ENCODE measurements around the gene OTUD3. TPM values are rescaled to one million over a fixed set of nuclear protein-coding genes. Genes with fewer than 3 reads are reported as not detected.
"Not testable (repeated sequence)": the region's sequence is repeated elsewhere in the genome, so short reads cannot be mapped to it uniquely, and the experiment has no call there.

Gene OTUD3
- total RNA-seq, 1 donor from 2014 or later: 4.9 TPM

- H3K27me3 ChIP-seq: no peaks in the 10 kb centered on the region
- intact Hi-C loops (cut with DNase I): no loop called here
- TF ChIP-seq POLR2AphosphoS5 (IDR thresholded peaks at IDR 0.05; ENCODE audit: insufficient read depth in 1 of 2, low read depth in 1 of 2) (no peak), CTCF (IDR thresholded peaks at IDR 0.05) (no peak), POLR2A (IDR thresholded peaks at IDR 0.05) (no peak)
- no peak overlapping the region for H3K27ac ChIP-seq
- H3K36me3 ChIP-seq: no peaks in the 10 kb centered on the region
- H3K4me1 ChIP-seq: no peaks in the 10 kb centered on the region
- no peaks in the 10 kb centered on the region for H3K9me3 ChIP-seq
- H3K4me3 ChIP-seq: no peak overlapping the region
- no peak for DNase-seq (ENCODE audit: extremely low spot score in 2 of 2)
These were observed 20.2 kb upstream of the OTUD3 start for GRCh38 chr1:19861842-19862530.

GRCh38 chr1:19862944-19863343 lies 19.3 kb upstream of the OTUD3 start:
- no peak overlapping the region for H3K27ac ChIP-seq
- no peaks in the 10 kb centered on the region for H3K27me3 ChIP-seq
- H3K36me3 ChIP-seq: no peaks in the 10 kb centered on the region
- DNase-seq (ENCODE audit: extremely low spot score in 2 of 2): no peak
- TF ChIP-seq POLR2A (IDR thresholded peaks at IDR 0.05): no peak
- TF ChIP-seq CTCF (IDR thresholded peaks at IDR 0.05): no peak
- no peak for TF ChIP-seq POLR2AphosphoS5 (IDR thresholded peaks at IDR 0.05; ENCODE audit: insufficient read depth in 1 of 2, low read depth in 1 of 2)
- no peaks in the 10 kb centered on the region for H3K9me3 ChIP-seq
- H3K4me3 ChIP-seq: no peak overlapping the region
- no peaks in the 10 kb centered on the region for H3K4me1 ChIP-seq
- intact Hi-C loops (cut with DNase I): no loop called here

- DNase-seq (ENCODE audit: extremely low spot score in 2 of 2): no peak
- Histone ChIP-seq H3K4me3 (no peak overlapping the region), H3K36me3 (no peaks in the 10 kb centered on the region), H3K27me3 (no peaks in the 10 kb centered on the region), H3K4me1 (no peaks in the 10 kb centered on the region), H3K27ac (no peak overlapping the region), H3K9me3 (no peaks in the 10 kb centered on the region)
- no peak for TF ChIP-seq CTCF (IDR thresholded peaks at IDR 0.05)
- no peak for TF ChIP-seq POLR2AphosphoS5 (IDR thresholded peaks at IDR 0.05; ENCODE audit: insufficient read depth in 1 of 2, low read depth in 1 of 2)
- no peak for TF ChIP-seq POLR2A (IDR thresholded peaks at IDR 0.05)
- intact Hi-C loops (cut with DNase I): no loop called here
These were observed 17.5 kb upstream of the OTUD3 start for GRCh38 chr1:19864570-19865160.

GRCh38 chr1:19866029-19866428 lies 16.2 kb upstream of the OTUD3 start:
- no peaks in the 10 kb centered on the region for H3K27me3 ChIP-seq
- no peaks in the 10 kb centered on the region for H3K4me1 ChIP-seq
- no peak for DNase-seq (ENCODE audit: extremely low spot score in 2 of 2)
- TF ChIP-seq POLR2A (IDR thresholded peaks at IDR 0.05) (no peak), POLR2AphosphoS5 (IDR thresholded peaks at IDR 0.05; ENCODE audit: insufficient read depth in 1 of 2, low read depth in 1 of 2) (no peak), CTCF (IDR thresholded peaks at IDR 0.05) (no peak)
- intact Hi-C loops (cut with DNase I): no loop called here
- H3K27ac ChIP-seq: no peak overlapping the region
- no peak overlapping the region for H3K4me3 ChIP-seq
- H3K9me3 ChIP-seq: no peaks in the 10 kb centered on the region
- no peaks in the 10 kb centered on the region for H3K36me3 ChIP-seq

GRCh38 chr1:19866758-19867157 lies 15.4 kb upstream of the OTUD3 start:
- intact Hi-C loops (cut with DNase I): no loop called here
- no peaks in the 10 kb centered on the region for H3K36me3 ChIP-seq
- DNase-seq (ENCODE audit: extremely low spot score in 2 of 2): no peak
- H3K4me3 ChIP-seq: no peak overlapping the region
- no peaks in the 10 kb centered on the region for H3K9me3 ChIP-seq
- H3K4me1 ChIP-seq: no peaks in the 10 kb centered on the region
- no peak overlapping the region for H3K27ac ChIP-seq
- no peaks in the 10 kb centered on the region for H3K27me3 ChIP-seq
- no peak for TF ChIP-seq POLR2AphosphoS5 (IDR thresholded peaks at IDR 0.05; ENCODE audit: insufficient read depth in 1 of 2, low read depth in 1 of 2)
- TF ChIP-seq POLR2A (IDR thresholded peaks at IDR 0.05): no peak
- TF ChIP-seq CTCF (IDR thresholded peaks at IDR 0.05): no peak

- H3K9me3 ChIP-seq; H3K27ac ChIP-seq; H3K27me3 ChIP-seq; H3K4me3 ChIP-seq; H3K36me3 ChIP-seq; H3K4me1 ChIP-seq; intact Hi-C loops (cut with DNase I); DNase-seq (ENCODE audit: extremely low spot score in 2 of 2): not testable (repeated sequence)
These were observed 13.6 kb upstream of the OTUD3 start for GRCh38 chr1:19868575-19868974.

GRCh38 chr1:19869453-19869852 lies 12.7 kb upstream of the OTUD3 start:
- DNase-seq (ENCODE audit: extremely low spot score in 2 of 2); H3K9me3 ChIP-seq; H3K27ac ChIP-seq; H3K27me3 ChIP-seq; intact Hi-C loops (cut with DNase I); H3K4me1 ChIP-seq; H3K4me3 ChIP-seq; H3K36me3 ChIP-seq: not testable (repeated sequence)
